ENCODE results near the gene RNASE7.

DNA sequence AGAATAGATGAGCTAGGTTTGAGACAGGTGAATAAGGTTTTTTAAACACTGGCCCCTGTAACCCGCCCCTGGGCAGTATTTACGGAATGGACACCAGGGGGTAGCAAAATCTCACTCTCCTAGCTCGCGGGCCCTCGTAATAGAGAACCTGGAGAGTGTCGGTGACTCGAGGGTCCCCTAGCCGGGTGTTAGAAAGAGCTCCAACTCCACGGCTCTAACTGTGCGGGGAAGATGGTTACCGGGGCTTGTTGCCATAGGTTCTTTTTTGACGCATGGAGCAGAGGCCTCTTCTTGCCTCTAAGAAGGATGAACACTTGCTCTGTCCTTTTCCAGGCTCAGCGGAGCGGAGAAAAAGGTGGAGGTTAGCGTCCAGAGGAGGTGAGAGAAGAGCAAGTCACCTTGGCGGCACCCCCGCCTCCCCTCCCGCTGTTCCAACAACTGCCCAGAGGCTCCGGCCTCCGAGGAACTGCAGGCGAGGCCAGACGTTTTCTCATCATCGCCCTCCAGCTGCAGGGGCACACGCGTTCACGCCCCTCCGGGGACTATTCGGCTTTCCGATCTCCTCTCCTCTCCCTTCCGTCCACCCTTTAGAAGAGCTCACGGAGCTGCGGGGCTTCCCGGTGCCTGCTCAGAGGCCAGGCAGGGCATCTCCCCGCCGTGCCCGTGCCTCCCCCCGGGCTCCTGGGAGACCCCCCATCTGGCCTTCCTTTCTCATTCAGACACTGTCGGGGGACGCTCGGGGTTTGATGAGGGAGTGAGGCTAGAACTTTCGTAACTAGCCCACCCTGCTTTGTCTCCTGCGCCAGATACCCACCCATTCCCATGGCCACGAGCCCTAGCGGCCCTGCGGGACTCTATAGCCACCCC is 26.6 kb downstream of the RNASE7 start:
- TF ChIP-seq, protein P1, sequence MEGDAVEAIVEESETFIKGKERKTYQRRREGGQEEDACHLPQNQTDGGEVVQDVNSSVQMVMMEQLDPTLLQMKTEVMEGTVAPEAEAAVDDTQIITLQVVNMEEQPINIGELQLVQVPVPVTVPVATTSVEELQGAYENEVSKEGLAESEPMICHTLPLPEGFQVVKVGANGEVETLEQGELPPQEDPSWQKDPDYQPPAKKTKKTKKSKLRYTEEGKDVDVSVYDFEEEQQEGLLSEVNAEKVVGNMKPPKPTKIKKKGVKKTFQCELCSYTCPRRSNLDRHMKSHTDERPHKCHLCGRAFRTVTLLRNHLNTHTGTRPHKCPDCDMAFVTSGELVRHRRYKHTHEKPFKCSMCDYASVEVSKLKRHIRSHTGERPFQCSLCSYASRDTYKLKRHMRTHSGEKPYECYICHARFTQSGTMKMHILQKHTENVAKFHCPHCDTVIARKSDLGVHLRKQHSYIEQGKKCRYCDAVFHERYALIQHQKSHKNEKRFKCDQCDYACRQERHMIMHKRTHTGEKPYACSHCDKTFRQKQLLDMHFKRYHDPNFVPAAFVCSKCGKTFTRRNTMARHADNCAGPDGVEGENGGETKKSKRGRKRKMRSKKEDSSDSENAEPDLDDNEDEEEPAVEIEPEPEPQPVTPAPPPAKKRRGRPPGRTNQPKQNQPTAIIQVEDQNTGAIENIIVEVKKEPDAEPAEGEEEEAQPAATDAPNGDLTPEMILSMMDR (IDR thresholded peaks at IDR 0.05 in 2 of 3, conservative IDR thresholded peaks at IDR 0.05 in 1 of 3; ENCODE audit: borderline replicate concordance in 1 of 3, insufficient read depth in 1 of 3, low read depth in 2 of 3, low read length in 2 of 3): peak; percentile 63 to 88 (median 65)
- TF ChIP-seq, protein P2, sequence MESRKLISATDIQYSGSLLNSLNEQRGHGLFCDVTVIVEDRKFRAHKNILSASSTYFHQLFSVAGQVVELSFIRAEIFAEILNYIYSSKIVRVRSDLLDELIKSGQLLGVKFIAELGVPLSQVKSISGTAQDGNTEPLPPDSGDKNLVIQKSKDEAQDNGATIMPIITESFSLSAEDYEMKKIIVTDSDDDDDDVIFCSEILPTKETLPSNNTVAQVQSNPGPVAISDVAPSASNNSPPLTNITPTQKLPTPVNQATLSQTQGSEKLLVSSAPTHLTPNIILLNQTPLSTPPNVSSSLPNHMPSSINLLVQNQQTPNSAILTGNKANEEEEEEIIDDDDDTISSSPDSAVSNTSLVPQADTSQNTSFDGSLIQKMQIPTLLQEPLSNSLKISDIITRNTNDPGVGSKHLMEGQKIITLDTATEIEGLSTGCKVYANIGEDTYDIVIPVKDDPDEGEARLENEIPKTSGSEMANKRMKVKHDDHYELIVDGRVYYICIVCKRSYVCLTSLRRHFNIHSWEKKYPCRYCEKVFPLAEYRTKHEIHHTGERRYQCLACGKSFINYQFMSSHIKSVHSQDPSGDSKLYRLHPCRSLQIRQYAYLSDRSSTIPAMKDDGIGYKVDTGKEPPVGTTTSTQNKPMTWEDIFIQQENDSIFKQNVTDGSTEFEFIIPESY (IDR thresholded peaks at IDR 0.05; ENCODE audit: extremely low read depth, insufficient replicate concordance, low read length): no peak
- TF ChIP-seq POLR2AphosphoS5 (IDR thresholded peaks at IDR 0.05; ENCODE audit: low read depth, low read length): no peak
